ENCODE data around the gene RNASE8. TPM values are rescaled to one million over a fixed set of nuclear protein-coding genes. Genes with fewer than 3 reads are reported as not detected.

RNASE8 gene
- total RNA-seq, 1 experiment from 2014 or later = not detected

GRCh38 chr14:21042918-21043317 lies 14.7 kb upstream of the RNASE8 start:
- H3K4me1 Mint-ChIP-seq (ENCODE audit: insufficient read depth, unreplicated experiment) = peaks cover 37% of the 10 kb centered on the region

GRCh38 chr14:21043387-21043973 lies 14.1 kb upstream of the RNASE8 start:
- no peak overlapping the region for H3K27ac Mint-ChIP-seq (ENCODE audit: low read depth, unreplicated experiment)
- no TSS peak for BruUV-seq (replicated peaks)
- CTCF ChIA-PET = interaction anchor here (0.7 to 7.2 kb wide), 10 partner anchors 23 to 304 kb away, joined by 3 to 391 read pairs (median 6); partner anchors contain the start of gene SLC39A2
- peaks cover 6% of the 10 kb centered on the region for H3K36me3 Mint-ChIP-seq (ENCODE audit: insufficient read depth, unreplicated experiment)
- H3K27me3 Mint-ChIP-seq (ENCODE audit: insufficient read depth, unreplicated experiment) = no peaks in the 10 kb centered on the region
- DNase-seq (ENCODE audit: unreplicated experiment) = no peak
- no peak overlapping the region for H3K4me3 Mint-ChIP-seq (ENCODE audit: unreplicated experiment)
- H3K4me1 Mint-ChIP-seq (ENCODE audit: insufficient read depth, unreplicated experiment) = peaks cover 37% of the 10 kb centered on the region
- TF ChIP-seq CTCF (IDR thresholded peaks at IDR 0.05; ENCODE audit: unreplicated experiment) = no peak
- intact Hi-C loops (cut with micrococcal nuclease) = no loop called here
- POLR2A ChIA-PET = interaction anchor here (0.8 to 2.7 kb wide), 2 partner anchors 61 to 362 kb away, joined by 3 to 15 read pairs; no protein-coding TSS in a partner anchor
- H3K9me3 Mint-ChIP-seq (ENCODE audit: unreplicated experiment) = no peaks in the 10 kb centered on the region

More at GRCh38 chr14:21042918-21043317, 14.7 kb upstream of the RNASE8 start:
- intact Hi-C loops (cut with micrococcal nuclease) = no loop called here
- Mint-ChIP-seq H3K27ac (ENCODE audit: low read depth, unreplicated experiment) (peak overlapping the region; percentile 83), H3K4me3 (ENCODE audit: unreplicated experiment) (peak overlapping the region; percentile 63), H3K36me3 (ENCODE audit: insufficient read depth, unreplicated experiment) (peaks cover 6% of the 10 kb centered on the region), H3K9me3 (ENCODE audit: unreplicated experiment) (no peaks in the 10 kb centered on the region), H3K27me3 (ENCODE audit: insufficient read depth, unreplicated experiment) (no peaks in the 10 kb centered on the region)
- CTCF ChIA-PET = interaction anchor here (0.7 to 7.2 kb wide), 8 partner anchors 26 to 410 kb away, joined by 3 to 391 read pairs (median 7); partner anchors contain the start of gene SLC39A2
- peak; percentile 17 for DNase-seq (ENCODE audit: unreplicated experiment)
- TSS peak; percentile 60 for BruUV-seq (replicated peaks)
- TF ChIP-seq CTCF (IDR thresholded peaks at IDR 0.05; ENCODE audit: unreplicated experiment) = no peak
- POLR2A ChIA-PET = interaction anchor here (0.8 to 2.7 kb wide), 4 partner anchors 61 to 362 kb away, joined by 3 to 15 read pairs (median 4); no protein-coding TSS in a partner anchor

- no TSS peak for BruUV-seq (replicated peaks)
- Mint-ChIP-seq H3K4me1 (ENCODE audit: insufficient read depth, unreplicated experiment) (peaks cover 37% of the 10 kb centered on the region), H3K4me3 (ENCODE audit: unreplicated experiment) (no peak overlapping the region), H3K27ac (ENCODE audit: low read depth, unreplicated experiment) (no peak overlapping the region), H3K36me3 (ENCODE audit: insufficient read depth, unreplicated experiment) (peaks cover 6% of the 10 kb centered on the region), H3K9me3 (ENCODE audit: unreplicated experiment) (no peaks in the 10 kb centered on the region), H3K27me3 (ENCODE audit: insufficient read depth, unreplicated experiment) (no peaks in the 10 kb centered on the region)
- ChIA-PET POLR2A (no interaction called here), CTCF (interaction anchor here (0.6 to 7.2 kb wide), 9 partner anchors 23 to 348 kb away, joined by 3 to 391 read pairs (median 6); no protein-coding TSS in a partner anchor)
- TF ChIP-seq CTCF (IDR thresholded peaks at IDR 0.05; ENCODE audit: unreplicated experiment) = no peak
- intact Hi-C loops (cut with micrococcal nuclease) = no loop called here
- DNase-seq (ENCODE audit: unreplicated experiment) = no peak
Measured at GRCh38 chr14:21043974-21044618, 13.5 kb upstream of the RNASE8 start.

GRCh38 chr14:21047378-21047781 lies 10.2 kb upstream of the RNASE8 start:
- intact Hi-C loops (cut with micrococcal nuclease) = no loop called here
- H3K27ac Mint-ChIP-seq (ENCODE audit: low read depth, unreplicated experiment) = peak overlapping the region; percentile 24
- BruUV-seq (replicated peaks) = no TSS peak
- no peaks in the 10 kb centered on the region for H3K9me3 Mint-ChIP-seq (ENCODE audit: unreplicated experiment)
- CTCF ChIA-PET = interaction anchor here (0.7 to 6.6 kb wide), 15 partner anchors 11 to 193 kb away, joined by 3 to 62 read pairs (median 4); no protein-coding TSS in a partner anchor
- POLR2A ChIA-PET = interaction anchor here (0.9 to 1.9 kb wide), 4 partner anchors 9 to 220 kb away, joined by 3 to 6 read pairs (median 3); no protein-coding TSS in a partner anchor
- no peak overlapping the region for H3K4me3 Mint-ChIP-seq (ENCODE audit: unreplicated experiment)
- DNase-seq (ENCODE audit: unreplicated experiment) = no peak
- no peak for TF ChIP-seq CTCF (IDR thresholded peaks at IDR 0.05; ENCODE audit: unreplicated experiment)
- H3K36me3 Mint-ChIP-seq (ENCODE audit: insufficient read depth, unreplicated experiment) = peaks cover 6% of the 10 kb centered on the region
- H3K4me1 Mint-ChIP-seq (ENCODE audit: insufficient read depth, unreplicated experiment) = peaks cover 24% of the 10 kb centered on the region
- no peaks in the 10 kb centered on the region for H3K27me3 Mint-ChIP-seq (ENCODE audit: insufficient read depth, unreplicated experiment)

Data from MCF 10A (cell line).